SKM-1 treated with dmso at 0.1 percent for 144 hours (cell line): Measurements from ENCODE around the gene ZC3H12D.
"Not testable (repeated sequence)": the region's sequence is repeated elsewhere in the genome, so short reads cannot be mapped to it uniquely, and the experiment has no call there.

Experiments
- DNase-seq: peaks from one replicate; lab custom pipeline; 2025; ENCODE audit not compliant: unreplicated experiment; lab: John Stamatoyannopoulos, UW

The ZC3H12D gene

GRCh38 chr6:149484733-149485700 lies at the start of gene ZC3H12D:
Gene ZC3H12D, minus strand, starts transcription at chr6:149485014. Its CDS starts 10,471 bp downstream, at chr6:149474543.
- DNase-seq, result no peak

DNA sequence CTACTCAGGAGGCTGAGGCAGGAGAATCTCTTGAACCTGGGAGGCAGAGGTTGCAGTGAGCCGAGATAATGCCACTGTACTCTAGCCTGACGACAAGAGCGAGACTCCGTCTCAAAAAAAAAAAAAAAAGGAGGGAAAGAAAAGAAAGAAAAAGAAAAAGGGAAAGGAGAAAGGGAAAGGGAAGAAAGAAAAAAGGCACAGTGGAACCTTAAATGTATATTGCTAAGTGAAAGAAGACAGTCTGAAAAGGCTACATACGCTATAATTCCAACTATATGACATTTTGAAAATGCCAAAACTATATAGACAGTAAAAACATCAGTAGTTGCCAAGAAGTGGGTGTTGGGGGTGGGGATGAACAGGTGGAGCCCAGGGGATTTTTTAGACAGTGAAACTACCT lies 44.8 kb upstream of the ZC3H12D start:
- no peak for DNase-seq

DNA sequence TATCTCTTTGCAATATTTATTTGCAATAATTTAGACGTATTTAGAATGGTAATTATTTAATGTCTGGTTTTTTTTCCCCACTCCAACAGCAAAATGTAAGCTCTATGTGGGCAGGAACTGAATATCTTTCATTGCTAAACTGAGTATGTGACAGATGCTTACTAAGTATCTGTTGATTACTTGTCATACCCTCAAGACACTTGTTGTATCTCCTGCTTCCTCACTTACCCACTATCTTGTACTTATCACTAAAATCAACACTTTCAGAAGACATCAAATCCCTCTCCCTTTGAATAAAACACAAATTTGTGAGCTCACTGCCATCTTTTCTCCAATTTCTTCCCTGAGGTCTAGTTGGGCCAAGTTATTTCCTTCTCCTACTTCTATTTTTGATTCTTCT lies 30.7 kb upstream of the ZC3H12D start:
- DNase-seq, result no peak

GRCh38 chr6:149513915-149514314 lies 29.1 kb upstream of the ZC3H12D start:
- no peak for DNase-seq

- no peak for DNase-seq
Measured at GRCh38 chr6:149510793-149511512, 26.1 kb upstream of the ZC3H12D start.

- DNase-seq, result no peak
Measured at GRCh38 chr6:149508485-149508884, 23.7 kb upstream of the ZC3H12D start.

DNA sequence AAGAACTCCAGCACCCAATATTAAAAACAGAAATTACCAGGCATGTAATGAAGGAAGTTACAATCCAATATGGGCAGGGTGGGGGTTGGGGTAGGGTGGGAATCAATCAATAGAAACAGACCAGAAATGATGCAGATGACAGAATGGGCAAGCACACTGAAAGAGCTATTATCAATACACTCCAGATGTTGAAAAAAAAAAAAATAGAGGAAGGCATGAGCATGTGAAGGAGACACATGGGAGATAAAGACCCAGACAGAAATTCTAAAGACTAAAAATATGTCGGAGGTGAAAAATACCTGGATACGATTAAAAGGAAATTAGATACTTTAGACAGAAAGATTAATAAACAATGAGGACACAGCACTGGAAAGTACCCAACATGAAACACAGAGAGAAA lies 19.1 kb upstream of the ZC3H12D start:
- DNase-seq, result no peak

DNA sequence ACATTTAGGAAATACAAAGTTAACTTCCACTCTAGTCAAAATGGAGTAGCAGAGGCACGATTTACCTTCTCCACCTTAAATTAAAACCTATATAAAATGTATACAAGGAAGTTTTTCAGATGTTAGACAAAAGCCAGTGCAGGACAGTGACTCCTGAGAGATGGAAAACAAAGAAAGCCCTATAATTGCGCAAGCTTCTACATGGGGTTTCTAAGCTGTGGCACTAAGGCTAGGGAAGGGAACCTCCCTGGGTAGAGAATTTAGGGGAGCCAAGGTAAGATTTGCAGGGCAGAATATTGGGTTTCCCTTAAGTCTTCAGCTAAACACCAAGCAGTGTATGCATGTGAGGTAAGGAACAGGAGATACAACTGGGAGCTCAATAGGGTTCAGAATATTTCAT lies 18.5 kb upstream of the ZC3H12D start:
- DNase-seq, result peak; percentile 6

DNA sequence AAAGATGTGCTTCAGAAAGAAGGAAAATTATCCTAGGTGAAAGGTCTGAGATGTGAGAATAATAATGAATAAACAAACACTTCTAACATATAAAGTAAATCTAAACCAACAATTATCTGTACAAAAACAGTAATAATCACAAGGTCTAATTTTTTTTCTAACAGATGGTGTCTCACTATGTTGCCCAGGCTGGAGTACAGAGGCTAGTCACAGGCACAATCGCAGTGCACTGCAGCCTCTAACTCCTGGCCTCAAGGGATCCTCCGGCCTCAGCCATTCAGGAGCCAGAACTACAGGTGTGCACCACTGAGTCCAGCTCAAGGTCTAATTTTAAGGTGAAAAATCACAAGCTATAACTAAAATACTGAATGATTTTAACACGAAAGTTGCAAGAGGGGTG lies 17.0 kb upstream of the ZC3H12D start:
- DNase-seq, result no peak

GRCh38 chr6:149501201-149501600 lies 16.4 kb upstream of the ZC3H12D start:
- no peak for DNase-seq

- no peak for DNase-seq
Measured at GRCh38 chr6:149500096-149500495, 15.3 kb upstream of the ZC3H12D start.

GRCh38 chr6:149499066-149499465 lies 14.3 kb upstream of the ZC3H12D start:
- no peak for DNase-seq

- no peak for DNase-seq
Measured at GRCh38 chr6:149497365-149497764, 12.6 kb upstream of the ZC3H12D start.

GRCh38 chr6:149496597-149496996 lies 11.8 kb upstream of the ZC3H12D start:
- not testable (repeated sequence) for DNase-seq

DNA sequence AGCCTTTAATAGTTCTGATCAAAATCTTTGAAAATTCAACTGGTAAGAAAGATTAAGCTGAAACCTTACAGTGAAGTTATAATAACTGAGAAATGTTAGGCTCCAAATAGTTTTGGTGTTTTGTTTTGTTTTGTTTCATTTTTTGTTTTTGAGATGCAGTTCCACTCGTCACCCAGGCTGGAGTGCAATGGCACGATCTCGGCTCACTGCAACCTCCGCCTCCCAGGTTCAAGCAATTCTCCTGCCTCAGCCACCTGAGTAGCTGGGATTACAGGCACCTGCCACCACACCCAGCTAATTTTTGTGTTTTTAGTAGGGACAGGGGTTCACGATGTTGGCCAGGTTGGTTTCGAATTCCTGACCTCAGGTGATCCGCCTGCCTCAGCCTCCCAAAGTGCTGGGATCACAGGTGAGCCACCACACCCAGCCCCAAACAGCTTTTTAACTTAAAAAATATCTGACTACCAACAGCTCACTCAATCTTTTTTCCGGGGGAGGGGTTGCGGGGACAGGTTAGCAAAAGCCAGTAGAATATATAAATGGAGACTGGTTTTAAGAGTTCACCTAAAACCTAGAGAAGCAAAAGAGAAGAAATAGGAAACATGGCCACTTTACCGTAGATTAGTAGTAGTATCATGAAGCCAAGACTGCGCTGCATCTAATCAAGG lies 10.7 kb upstream of the ZC3H12D start:
- not testable (repeated sequence) for DNase-seq

GRCh38 chr6:149494810-149495209 lies 10.0 kb upstream of the ZC3H12D start:
- DNase-seq, result not testable (repeated sequence)

- DNase-seq, result no peak
Measured at GRCh38 chr6:149493761-149494320, 9.0 kb upstream of the ZC3H12D start.

DNA sequence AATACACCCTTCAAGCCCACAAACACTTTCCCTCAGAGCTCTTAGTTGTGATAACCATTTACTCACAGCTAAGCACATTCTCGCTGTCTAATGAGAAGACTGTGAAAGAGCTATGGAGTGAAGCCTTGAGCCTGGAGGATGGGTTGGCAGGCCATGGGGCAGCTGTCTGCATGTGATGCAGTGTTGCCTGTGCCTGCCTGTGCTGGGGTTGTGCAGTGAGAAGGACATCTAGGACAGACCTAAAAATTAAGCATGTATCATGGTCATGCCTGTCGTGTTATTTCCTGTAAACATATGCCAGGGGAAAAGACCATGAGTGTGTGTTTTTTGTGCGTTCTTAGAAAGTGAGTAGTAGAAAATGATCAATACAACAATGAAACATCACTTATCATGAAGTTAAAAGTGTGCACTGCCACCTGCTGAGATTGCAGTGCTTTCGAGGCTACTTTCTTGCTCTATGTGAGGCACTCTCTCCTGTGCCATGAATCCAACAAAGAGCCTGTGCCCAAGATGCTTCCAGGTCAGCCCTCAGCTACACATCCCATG lies 8.1 kb upstream of the ZC3H12D start:
- no peak for DNase-seq

DNA sequence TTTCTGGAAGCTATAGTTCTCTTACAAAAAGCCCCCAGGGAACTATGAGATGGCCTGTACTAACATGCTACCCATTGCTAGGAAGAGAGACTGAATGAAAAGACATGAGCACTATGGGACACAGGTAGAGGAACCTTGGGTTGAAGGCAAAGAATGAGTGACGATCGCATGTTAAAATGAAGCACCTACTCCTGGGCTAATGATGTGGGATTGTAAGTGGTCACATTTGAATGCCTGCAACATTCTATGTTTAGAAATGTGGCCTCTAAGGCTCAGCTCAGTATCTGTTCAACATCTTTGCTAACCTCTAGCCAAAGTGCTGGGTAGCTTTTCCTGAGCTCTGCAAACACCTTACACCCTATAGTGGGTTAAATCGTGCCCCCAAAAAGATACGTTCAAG lies 5.2 kb upstream of the ZC3H12D start:
- no peak for DNase-seq

- no peak for DNase-seq
Measured at GRCh38 chr6:149488815-149489214, 4.0 kb upstream of the ZC3H12D start.

DNA sequence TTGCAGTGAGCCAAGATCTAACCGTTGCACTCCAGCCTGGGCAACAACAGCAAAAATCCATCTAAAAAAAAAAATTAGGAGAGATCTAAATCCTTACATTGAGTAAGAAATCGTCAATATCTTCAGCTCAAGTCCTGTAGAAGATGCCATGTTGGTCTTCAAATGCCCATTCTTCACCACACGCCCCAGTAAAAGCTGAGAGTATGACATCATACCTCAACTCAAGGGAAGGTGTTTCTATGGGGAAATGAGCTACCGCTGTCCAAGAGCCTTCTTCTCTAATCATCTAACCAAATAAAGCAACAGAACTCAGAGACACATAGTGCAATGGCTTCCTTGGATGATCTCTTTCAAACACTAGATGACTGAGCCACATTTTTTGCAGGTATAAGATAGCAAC lies 2.5 kb upstream of the ZC3H12D start:
- no peak for DNase-seq
